Heart right ventricle (tissue), 16 donors: ENCODE data around the gene AMZ2. TPM values are rescaled to one million over a fixed set of nuclear protein-coding genes. Genes with fewer than 3 reads are reported as not detected.
"Not testable (repeated sequence)": the region's sequence is repeated elsewhere in the genome, so short reads cannot be mapped to it uniquely, and the experiment has no call there.

Experiments
- ATAC-seq, 8 donors: fragments of 200-7000 bp; cut with Tn5 transposase; one replicate each; pipeline ENCODE4 v1.9.1; 2020; ENCODE audit warnings: mild to moderate bottlenecking in 8 of 8, moderate library complexity in 8 of 8, moderate number of reproducible peaks in 1 of 8
- DNase-seq, 2 donors: peaks; one replicate each; pipeline ENCODE4 v3.0.0-alpha.2; 2020
- H3K27ac ChIP-seq, 10 donors: fragments of 200-600 bp; sonication (generic) in 2 of 10; one replicate each; pipeline versions ENCODE4 v1.5.0 to v1.8.0; 2020 to 2022; ENCODE audit warnings: mild to moderate bottlenecking in 3 of 10
- H3K27me3 ChIP-seq, 7 donors: fragments of 200-600 bp; one replicate each; pipeline ENCODE4 v1.8.0; 2021 to 2022; ENCODE audit warnings: mild to moderate bottlenecking in 2 of 7
- H3K36me3 ChIP-seq, 9 donors: fragments of 200-600 bp; sonication (generic) in 1 of 9; one replicate each; pipeline versions ENCODE4 v1.5.0 to v1.8.0; 2020 to 2022; ENCODE audit warnings: mild to moderate bottlenecking in 2 of 9
- H3K4me1 ChIP-seq, 9 donors: fragments of 200-600 bp; sonication (generic) in 1 of 9; one replicate each; pipeline versions ENCODE4 v1.5.0 to v1.8.0; 2020 to 2022; ENCODE audit warnings: mild to moderate bottlenecking in 4 of 9
- H3K4me3 ChIP-seq, 10 donors: fragments of 200-600 bp; sonication (generic) in 2 of 10; one replicate each; pipeline versions ENCODE4 v1.5.0 to v1.8.0; 2020 to 2022; ENCODE audit warnings: mild to moderate bottlenecking in 7 of 10, moderate library complexity in 2 of 10
- H3K9me3 ChIP-seq, 11 donors: fragments of 200-600 bp in 10 of 11; sonication (generic) in 2 of 11; one replicate each; pipeline versions ENCODE4 v1.5.0 to v1.8.0; 2013 to 2022; ENCODE audit warnings: mild to moderate bottlenecking in 2 of 11, control low read depth in 1 of 11, moderate library complexity in 1 of 11
- WGBS, 2 donors: extraction: QIAGEN DNeasy Blood & Tissue Kit; methylation state at CpG; one replicate each; pipeline ENCODE4 v1.1.7; 2013; ENCODE audit warnings: inconsistent platforms in 1 of 2; 5-methylcytosine and 5-hydroxymethylcytosine counted together
- intact Hi-C, 10 donors: fragments of 100-400 bp; cut with DNase I; formaldehyde crosslinking; loops; one replicate each; pipeline versions ENCODE4 v1.11.1 to v1.14.2; 2022
- polyA plus RNA-seq, 2 donors: library from polyadenylated mRNA; stranded (reverse); fragments of 200-250 nt; gene quantifications; one replicate each; pipeline ENCODE4 v1.2.3, GENCODE V29; 2013
- total RNA-seq, 10 donors: library from RNA; stranded (reverse); fragmentation: NEBNext Ultra II Directional in 3 of 10; extraction: Animal tissue kit (Norgen Biotek cat#: 25700) in 3 of 10; gene quantifications; one replicate each; pipeline versions ENCODE4 v1.2.1 to v1.2.4, GENCODE V29; 2021 to 2023
- TF ChIP-seq, protein P1 (sequence below), 9 donors: fragments of 200-600 bp; sonication (generic) in 2 of 9; IDR thresholded peaks; one replicate each; pipeline versions ENCODE4 v1.5.0 to v1.8.0; 2021 to 2022; ENCODE audit warnings: antibody characterized with exemption in 9 of 9, mild to moderate bottlenecking in 5 of 9, moderate library complexity in 1 of 9
- donor health status: Arrhythmogenic right ventricular cardiomyopathy.
- donor health status: ischemic (EF 13 %, LVEDD 7.1; RV severe dilation, severe dysfunction).
- donor health status: healthy with polysubstance abuse.
- donor health status: DM: no; HTN: yes; CAD: no.
- donor health status: DM: no; HTN: no; CAD: no.
- donor health status: ischemic (EF 25% LVEDD 6.9; RV normal size, moderate dysfunction).
- donor health status: ischemic (EF 25% LVEDD 5.7; RV mildly dilated, moderate dysfunction).
- donor health status: healthy.
- donor health status: DM: yes; HTN: yes; CAD: no.
- donor health status: Ischemic cardiomyopathy.
- donor health status: ischemic (EF 35%, LVEDD 5.7; RV mildly dilated, moderate dysfunction).
- donor health status: nonischemic (EF 11% LVEDD 7.7; RV severe dilation, severe dysfunction).
- donor health status: DM: yes; HTN: yes; CAD: no.
- donor health status: PGD.
- donor health status: ischemic (EF 29% LVEDD 5.4; RV normal size, mild dysfunction).
- donor health status: nonischemic (EF 23%, LVEDD 6.1; RV moderate dilation, normal function).

The AMZ2 gene
- total and polyA plus RNA-seq, 12 donors = 41.6 to 140 (median 106) TPM

DNA sequence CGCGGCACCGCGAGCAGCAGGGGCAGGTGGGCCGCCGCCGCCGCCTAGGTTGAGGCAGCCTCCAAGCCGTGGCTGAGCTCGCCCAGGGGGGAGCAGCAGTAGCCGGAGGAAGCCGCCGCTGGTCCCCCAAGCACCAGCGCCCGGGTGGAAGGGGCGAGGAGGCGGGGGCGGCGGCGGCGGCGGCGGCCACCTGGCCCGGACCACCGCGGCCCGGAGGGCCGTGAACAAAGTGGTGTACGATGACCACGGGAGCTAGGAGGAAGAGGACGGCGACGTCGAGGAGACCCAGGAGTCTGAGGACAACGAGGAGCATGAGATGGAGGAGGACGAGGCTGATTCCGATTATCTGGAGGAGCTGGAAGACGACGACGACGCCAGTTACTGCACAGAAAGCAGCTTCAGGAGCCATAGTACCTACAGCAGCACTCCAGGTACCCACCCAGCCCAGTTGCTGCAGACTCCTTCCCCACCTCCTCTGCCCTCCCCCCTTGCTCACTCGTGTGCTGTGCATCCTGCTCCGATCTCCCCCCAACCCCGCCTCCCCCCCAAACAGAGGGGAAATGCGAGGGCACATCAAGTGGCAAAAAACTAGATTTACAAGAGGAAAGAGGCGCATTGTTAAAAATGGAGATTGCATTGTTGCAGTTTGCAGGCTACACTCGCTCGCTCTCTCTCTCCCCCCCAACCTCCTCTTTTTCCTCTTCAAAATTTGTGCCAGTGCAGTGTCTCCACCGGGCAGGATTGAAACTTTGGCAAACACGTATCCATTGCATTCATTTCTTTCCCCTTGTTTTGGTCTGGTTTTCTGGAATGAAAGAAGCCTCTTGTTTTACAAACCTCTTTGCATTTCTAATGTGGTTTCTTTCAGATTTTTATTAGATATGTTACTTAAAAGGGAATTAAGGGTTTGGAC is 41.8 kb upstream of the AMZ2 start:
- DNase-seq = no peak
- TF ChIP-seq, protein P1, sequence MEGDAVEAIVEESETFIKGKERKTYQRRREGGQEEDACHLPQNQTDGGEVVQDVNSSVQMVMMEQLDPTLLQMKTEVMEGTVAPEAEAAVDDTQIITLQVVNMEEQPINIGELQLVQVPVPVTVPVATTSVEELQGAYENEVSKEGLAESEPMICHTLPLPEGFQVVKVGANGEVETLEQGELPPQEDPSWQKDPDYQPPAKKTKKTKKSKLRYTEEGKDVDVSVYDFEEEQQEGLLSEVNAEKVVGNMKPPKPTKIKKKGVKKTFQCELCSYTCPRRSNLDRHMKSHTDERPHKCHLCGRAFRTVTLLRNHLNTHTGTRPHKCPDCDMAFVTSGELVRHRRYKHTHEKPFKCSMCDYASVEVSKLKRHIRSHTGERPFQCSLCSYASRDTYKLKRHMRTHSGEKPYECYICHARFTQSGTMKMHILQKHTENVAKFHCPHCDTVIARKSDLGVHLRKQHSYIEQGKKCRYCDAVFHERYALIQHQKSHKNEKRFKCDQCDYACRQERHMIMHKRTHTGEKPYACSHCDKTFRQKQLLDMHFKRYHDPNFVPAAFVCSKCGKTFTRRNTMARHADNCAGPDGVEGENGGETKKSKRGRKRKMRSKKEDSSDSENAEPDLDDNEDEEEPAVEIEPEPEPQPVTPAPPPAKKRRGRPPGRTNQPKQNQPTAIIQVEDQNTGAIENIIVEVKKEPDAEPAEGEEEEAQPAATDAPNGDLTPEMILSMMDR (IDR thresholded peaks at IDR 0.05) = no peak
- peaks cover 0 to 13% (median 0%) of the 10 kb centered on the region in 7 donors for H3K27me3 ChIP-seq
- H3K27ac ChIP-seq = peak overlapping the region; percentile 85 to 93 (median 90)
- peaks cover 0 to 28% (median 11%) of the 10 kb centered on the region in 9 donors for H3K4me1 ChIP-seq
- H3K9me3 ChIP-seq = no peaks in the 10 kb centered on the region
- H3K4me3 ChIP-seq = peak overlapping the region; percentile 54 to 92 (median 82)
- peaks cover 0 to 23% (median 5%) of the 10 kb centered on the region in 9 donors for H3K36me3 ChIP-seq
- peak in 7 of 8 donors; percentile 19 to 36 (median 28) for ATAC-seq
- WGBS, 2 donors = 0 to 3% methylated on average over 48 to 50 of the region's 50 CpGs
- intact Hi-C loops = loop anchor here in 4 of 10 donors (5.0 to 10.0 kb wide), 4 partner anchors 34 to 259 kb away; partner anchors contain the start of gene AMZ2 (in 4 of the 4)

GRCh38 chr17:68207651-68208253 is 40.1 kb upstream of the AMZ2 start:
- WGBS, 2 donors = 84 to 87% methylated on average over 36 to 37 of the region's 37 CpGs
- intact Hi-C loops = loop anchor here in 4 of 10 donors (5.0 to 10.0 kb wide), 4 partner anchors 35 to 257 kb away; partner anchors contain the start of gene AMZ2 (in 4 of the 4)
- peak overlapping the region in 2 of 10 donors; percentile 9 to 72 for H3K4me3 ChIP-seq
- no peaks in the 10 kb centered on the region for H3K9me3 ChIP-seq
- H3K36me3 ChIP-seq = peaks cover 0 to 26% (median 5%) of the 10 kb centered on the region in 9 donors
- ATAC-seq (no peak), DNase-seq (peak in 1 of 2 donors; percentile 43)
- peaks cover 0 to 6% (median 0%) of the 10 kb centered on the region in 7 donors for H3K27me3 ChIP-seq
- H3K27ac ChIP-seq = peak overlapping the region in 1 of 10 donors; percentile 31
- TF ChIP-seq, protein P1 (IDR thresholded peaks at IDR 0.05) = no peak
- peaks cover 0 to 24% (median 11%) of the 10 kb centered on the region in 9 donors for H3K4me1 ChIP-seq

- intact Hi-C loops = loop anchor here in 4 of 10 donors (5.0 to 10.0 kb wide), 4 partner anchors 36 to 256 kb away; partner anchors contain the start of gene AMZ2 (in 4 of the 4)
- WGBS, 2 donors = 96 to 99% methylated on average over 19 of the region's 19 CpGs
- not testable (repeated sequence) for ATAC-seq
Observed at GRCh38 chr17:68208651-68209050, 39.2 kb upstream of the AMZ2 start.

DNA sequence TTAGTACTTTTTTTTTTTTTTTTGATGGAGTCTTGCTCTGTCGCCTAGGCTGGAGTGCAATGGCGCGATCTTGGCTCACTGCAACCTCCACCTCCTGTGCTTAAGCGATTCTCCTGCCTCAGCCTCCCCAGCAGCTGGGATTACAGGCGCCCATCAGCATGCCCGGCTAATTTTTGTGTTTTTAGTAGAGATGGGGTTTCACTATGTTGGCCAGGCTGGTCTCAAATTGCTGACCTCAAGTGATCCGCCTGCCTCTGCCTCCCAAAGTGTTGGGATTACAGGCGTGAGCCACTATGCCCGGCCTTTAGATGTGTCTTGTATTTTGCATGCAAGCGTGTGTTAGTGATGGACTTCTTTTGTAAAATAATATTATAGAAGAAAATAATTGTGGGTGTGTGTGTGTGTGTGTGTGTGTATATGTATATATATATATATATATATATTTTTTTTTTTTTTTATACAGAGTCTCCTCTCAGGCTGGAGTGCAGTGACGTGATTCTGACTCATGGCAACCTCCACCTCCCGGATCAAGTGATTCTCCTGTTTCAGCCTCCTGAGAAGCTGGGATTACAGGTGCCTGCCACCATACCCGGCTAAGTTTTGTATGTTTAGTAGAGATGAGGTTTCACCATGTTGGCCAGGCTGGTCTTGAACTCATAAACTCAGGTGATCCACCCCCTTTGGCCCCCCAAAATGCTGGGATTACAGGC is 38.5 kb upstream of the AMZ2 start:
- Histone ChIP-seq H3K4me1 (peaks cover 0 to 29% (median 11%) of the 10 kb centered on the region in 9 donors), H3K36me3 (peaks cover 0 to 33% (median 5%) of the 10 kb centered on the region in 9 donors)
- 96 to 98% methylated on average over 13 of the region's 13 CpGs for WGBS, 2 donors
- H3K27me3 ChIP-seq, ATAC-seq, DNase-seq, H3K4me3 ChIP-seq, H3K27ac ChIP-seq, H3K9me3 ChIP-seq: not testable (repeated sequence)
- intact Hi-C loops = loop anchor here in 4 of 10 donors (5.0 to 10.0 kb wide), 4 partner anchors 37 to 255 kb away; partner anchors contain the start of gene AMZ2 (in 4 of the 4)

More at GRCh38 chr17:68208651-68209050, 39.2 kb upstream of the AMZ2 start:
- Histone ChIP-seq H3K4me1 (peaks cover 0 to 29% (median 11%) of the 10 kb centered on the region in 9 donors), H3K36me3 (peaks cover 0 to 33% (median 5%) of the 10 kb centered on the region in 9 donors)
- not testable (repeated sequence) for H3K9me3 ChIP-seq, H3K27me3 ChIP-seq, H3K27ac ChIP-seq, DNase-seq, H3K4me3 ChIP-seq
